ENCODE results near the gene SEMA4D.

DNA sequence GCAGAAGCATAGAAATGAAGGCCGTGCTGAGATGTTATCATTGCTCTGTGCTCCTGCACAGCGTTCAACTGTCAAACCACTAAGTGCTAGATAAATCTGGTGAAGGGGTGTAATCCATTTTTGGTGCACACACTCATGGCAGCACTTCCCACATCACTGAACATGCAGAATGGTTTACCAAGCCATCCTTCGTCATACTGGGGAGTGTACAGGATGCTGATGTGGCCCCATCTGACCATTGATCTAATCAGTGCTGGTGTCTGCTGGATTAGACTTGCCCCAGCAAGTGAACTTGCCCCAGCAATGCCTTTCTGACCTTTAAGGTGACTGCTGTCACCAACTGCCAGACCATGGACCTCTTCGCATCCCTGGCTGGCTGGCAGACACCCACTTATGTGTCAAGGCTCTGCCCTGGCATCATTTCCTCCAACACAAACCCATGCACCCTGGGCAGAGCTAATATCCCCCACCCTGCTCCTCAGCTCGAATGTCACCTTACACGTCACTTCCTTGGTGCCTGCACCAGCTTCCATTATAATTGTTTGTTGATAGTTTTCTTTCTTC is 4.2 kb upstream of the SEMA4D start:
- TF ChIP-seq CTCF (IDR thresholded peaks at IDR 0.05; ENCODE audit: poor library complexity): no peak
- TF ChIP-seq EZH2 (IDR thresholded peaks at IDR 0.05; ENCODE audit: borderline replicate concordance): no peak
- no peak for TF ChIP-seq EZH2phosphoT487 (IDR thresholded peaks at IDR 0.05; ENCODE audit: low read depth, severe bottlenecking, unreplicated experiment)
